SHP77 (cell line): ENCODE measurements around the gene WDR83.

Experiments used
- DNase-seq, 2 experiments: peaks; one replicate each; lab custom pipeline; 2025; lab: John Stamatoyannopoulos, UW

Gene WDR83

GRCh38 chr19:12715102-12715501 is 48.5 kb downstream of the WDR83 start:
- DNase-seq: no peak

DNA sequence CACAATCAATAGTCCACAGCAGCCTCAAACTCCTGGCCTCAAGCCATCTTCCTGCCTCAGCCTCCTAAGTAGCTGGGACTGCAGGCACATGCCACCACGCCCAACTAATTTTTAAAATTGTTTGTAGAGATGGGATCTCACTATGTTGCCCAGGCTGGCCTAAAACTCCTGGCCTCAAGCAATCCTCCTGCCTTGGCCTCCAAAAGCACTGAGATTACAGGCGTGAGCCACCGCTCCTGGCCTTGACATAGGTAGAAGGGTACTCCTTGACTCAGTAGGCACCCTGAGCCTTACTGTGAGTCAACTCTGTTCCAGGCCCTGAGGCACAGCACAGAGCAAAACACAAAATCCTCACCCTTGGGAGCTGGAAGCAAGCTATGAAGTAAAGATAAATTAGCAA is 49.3 kb downstream of the WDR83 start:
- DNase-seq: no peak

DNA sequence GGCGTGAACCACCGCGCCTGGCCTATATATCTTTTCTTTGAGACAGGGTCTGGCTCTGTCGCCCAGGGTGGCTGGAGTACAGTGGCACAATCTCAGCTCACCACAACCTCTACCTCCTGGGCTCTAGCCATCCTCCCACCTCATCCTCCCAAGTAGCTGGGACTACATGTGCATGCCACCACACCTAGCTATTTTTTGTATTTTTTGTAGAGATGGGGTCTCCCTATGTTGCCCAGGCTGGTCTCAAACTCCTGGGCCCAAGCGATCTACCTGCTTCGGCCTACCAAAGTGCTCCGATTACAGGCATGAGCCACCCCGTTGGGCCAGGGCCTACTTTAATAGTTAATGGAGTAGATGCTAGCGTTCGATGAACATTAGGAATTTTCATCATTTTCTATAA is 53.7 kb downstream of the WDR83 start:
- DNase-seq: no peak

DNA sequence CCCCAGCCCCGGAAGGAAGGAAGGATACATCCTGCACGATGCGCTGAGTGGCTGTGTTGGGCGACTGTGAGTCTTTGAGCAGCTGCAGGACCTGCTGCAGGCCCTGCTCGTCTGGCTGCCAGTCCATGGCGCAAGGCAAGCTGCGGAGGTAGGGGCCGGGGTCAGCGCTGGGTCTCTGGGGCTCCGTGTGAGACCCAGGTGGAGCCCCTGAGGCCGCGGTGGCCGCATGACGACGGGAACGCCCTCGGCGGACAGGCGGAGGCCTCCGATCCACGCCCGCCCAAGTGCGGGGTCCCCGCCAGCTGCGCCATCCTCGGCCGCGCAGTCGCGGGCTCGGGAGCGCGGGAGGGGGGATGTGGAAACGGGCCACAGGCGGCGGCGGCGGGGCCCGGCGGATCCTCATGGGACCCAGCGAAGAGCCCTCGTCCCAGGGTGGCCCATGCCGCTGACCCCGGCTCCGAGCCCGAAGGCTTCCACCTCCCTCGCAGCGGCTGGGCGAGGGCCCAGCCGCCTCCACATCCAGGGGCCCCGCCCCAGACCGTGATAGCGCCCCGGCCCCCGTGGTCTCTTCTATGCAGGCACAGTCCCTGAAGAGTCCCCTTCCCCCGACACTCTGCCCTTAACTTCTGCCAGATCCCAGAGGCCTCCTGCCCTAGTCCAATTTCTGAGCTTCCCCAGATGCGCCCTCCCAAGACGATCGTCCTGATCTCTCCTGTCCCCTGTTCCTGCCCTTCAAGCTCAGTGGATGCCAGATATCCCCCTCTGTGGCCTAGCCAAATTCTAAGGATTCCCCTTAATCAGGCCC is 54.4 kb downstream of the WDR83 start:
- DNase-seq: no peak

DNA sequence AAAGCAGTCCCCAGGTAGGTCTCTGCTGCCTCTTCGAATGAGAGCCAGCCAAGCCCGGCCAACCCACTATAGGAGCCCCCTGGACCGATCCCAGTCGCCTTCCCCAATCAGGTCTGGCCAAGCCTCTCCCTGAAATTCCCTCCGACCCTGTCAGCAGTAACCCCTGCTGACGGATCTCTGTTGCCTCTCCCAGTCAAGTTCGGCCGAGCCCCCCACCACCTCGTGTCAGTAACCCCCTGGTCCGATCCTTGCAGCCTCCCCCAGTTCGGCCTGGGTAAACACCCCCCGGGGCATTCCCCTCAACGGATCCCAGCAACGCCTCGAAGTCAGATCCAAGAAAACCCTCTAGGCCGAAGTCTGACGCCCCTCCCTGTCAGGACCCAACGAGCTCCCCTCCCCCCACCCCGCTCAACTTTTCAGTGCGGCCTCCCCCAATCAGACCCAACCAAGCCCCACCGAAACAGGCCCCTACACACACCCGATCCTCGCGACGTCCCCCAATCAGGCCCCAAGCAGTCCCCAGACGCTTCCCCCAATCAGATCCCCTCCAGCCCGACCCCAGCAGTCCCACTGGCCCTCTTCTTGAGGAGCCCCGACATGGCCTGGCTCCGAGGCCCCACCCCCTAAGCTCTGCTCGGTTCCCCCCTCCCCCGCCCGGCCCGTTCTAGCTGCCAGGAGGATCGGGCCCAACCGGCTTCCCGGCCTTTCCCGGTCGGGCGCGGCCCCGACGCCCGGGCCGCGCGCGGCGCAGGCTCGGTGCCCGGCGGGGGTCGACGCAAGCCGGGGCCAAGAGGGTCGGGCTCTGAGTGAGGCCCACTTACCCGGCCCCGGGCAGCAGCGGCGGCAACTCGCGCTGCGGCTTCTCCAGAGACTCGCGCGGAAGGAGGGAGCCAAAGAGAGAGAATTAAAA is 55.3 kb downstream of the WDR83 start:
- DNase-seq: no peak

- peak; percentile 98 to 99 for DNase-seq
These were observed 56.2 kb downstream of the WDR83 start for GRCh38 chr19:12722566-12723380.

- DNase-seq: no peak
These were observed 56.7 kb downstream of the WDR83 start for GRCh38 chr19:12723381-12723640.

GRCh38 chr19:12723641-12724426 is 57.2 kb downstream of the WDR83 start, which contains the start of gene TNPO2:
TNPO2 (minus strand) TSS chr19:12723932; CDS start chr19:12720977, 2,955 bp downstream.
- DNase-seq: peak; percentile 54 to 76
